Panc1 (cell line): Measurements from ENCODE around the gene CDIP1.

ENCODE experiments used
- CTCF ChIP-seq: fragments of 450-650 bp; IDR thresholded peaks from 2 replicates; pipeline ENCODE4 v1.5.1; 2017; ENCODE audit warnings: mild to moderate bottlenecking
- POLR2AphosphoS5 ChIP-seq: IDR thresholded peaks from 2 replicates; pipeline ENCODE4 v1.6.1; 2012; ENCODE audit warnings: mild to moderate bottlenecking, low read depth, low read length, moderate library complexity
- REST ChIP-seq, 2 experiments: IDR thresholded peaks; 2 replicates each; pipeline ENCODE4 v1.6.1; 2011 to 2012; ENCODE audit warnings: low read depth in 2 of 2, control low read depth in 1 of 2, low read length in 1 of 2, mild to moderate bottlenecking in 1 of 2, moderate library complexity in 1 of 2; ENCODE audit not compliant: insufficient read depth in 1 of 2
- SIN3A ChIP-seq: IDR thresholded peaks from 2 replicates; pipeline ENCODE4 v1.6.1; 2012; ENCODE audit warnings: low read depth, mild to moderate bottlenecking, low read length, moderate library complexity, borderline replicate concordance; ENCODE audit not compliant: insufficient read depth
- TCF7L2 ChIP-seq: IDR thresholded peaks from 2 replicates; pipeline ENCODE4 v1.6.1; 2011; ENCODE audit warnings: mild to moderate bottlenecking, low read depth, low read length, inconsistent platforms

GRCh38 chr16:4481963-4482362 lies 56.6 kb downstream of the CDIP1 start:
- TF ChIP-seq CTCF (no peak), POLR2AphosphoS5 (no peak), SIN3A (no peak), REST (IDR thresholded peaks at IDR 0.05; ENCODE audit: insufficient read depth in 1 of 2, low read depth in 2 of 2, low read length in 1 of 2) (no peak), TCF7L2 (no peak)
